SJCRH30 (cell line): ENCODE results near the gene ARRDC2. TPM values are rescaled to one million over a fixed set of nuclear protein-coding genes. Genes with fewer than 3 reads are reported as not detected.
A peak's percentile ranks its signal among the peaks of the same experiment; 100 is the strongest.

ENCODE experiments used
- DNase-seq, 2 experiments: peaks; one replicate each; pipeline ENCODE4 v3.0.0-alpha.2; 2015 to 2020
- H3K27ac ChIP-seq: fragments of 250-450 bp; sonication (Bioruptor Pico); 2 replicates; pipeline ENCODE4 v1.5.1; 2020; ENCODE audit warnings: mild to moderate bottlenecking, moderate library complexity
- H3K27me3 ChIP-seq: fragments of 250-450 bp; sonication (Bioruptor Pico); 2 replicates; pipeline ENCODE4 v1.5.1; 2020; ENCODE audit warnings: mild to moderate bottlenecking, moderate library complexity
- H3K36me3 ChIP-seq: fragments of 250-450 bp; sonication (Bioruptor Pico); 2 replicates; pipeline ENCODE4 v1.5.1; 2020; ENCODE audit warnings: mild to moderate bottlenecking, moderate library complexity
- H3K4me1 ChIP-seq: fragments of 250-450 bp; sonication (Bioruptor Pico); 2 replicates; pipeline ENCODE4 v1.5.1; 2020; ENCODE audit warnings: mild to moderate bottlenecking, moderate library complexity
- H3K4me3 ChIP-seq: fragments of 250-450 bp; sonication (Bioruptor Pico); 2 replicates; pipeline ENCODE4 v1.5.1; 2020; ENCODE audit warnings: mild to moderate bottlenecking, moderate library complexity
- H3K9me3 ChIP-seq: fragments of 250-450 bp; sonication (Bioruptor Pico); replicated peaks from 2 replicates; pipeline ENCODE4 v1.5.1; 2020; ENCODE audit warnings: mild to moderate bottlenecking, moderate library complexity
- total RNA-seq: library from RNA; depleted of rRNA; stranded (reverse); fragments of >200 nt; shearing (Covaris generic); gene quantifications from 2 replicates; pipeline ENCODE4 v1.2.3, GENCODE V29; 2014; rRNA removed

Gene ARRDC2
- total RNA-seq, 1 experiment from 2014 or later = 1.9 TPM

DNA sequence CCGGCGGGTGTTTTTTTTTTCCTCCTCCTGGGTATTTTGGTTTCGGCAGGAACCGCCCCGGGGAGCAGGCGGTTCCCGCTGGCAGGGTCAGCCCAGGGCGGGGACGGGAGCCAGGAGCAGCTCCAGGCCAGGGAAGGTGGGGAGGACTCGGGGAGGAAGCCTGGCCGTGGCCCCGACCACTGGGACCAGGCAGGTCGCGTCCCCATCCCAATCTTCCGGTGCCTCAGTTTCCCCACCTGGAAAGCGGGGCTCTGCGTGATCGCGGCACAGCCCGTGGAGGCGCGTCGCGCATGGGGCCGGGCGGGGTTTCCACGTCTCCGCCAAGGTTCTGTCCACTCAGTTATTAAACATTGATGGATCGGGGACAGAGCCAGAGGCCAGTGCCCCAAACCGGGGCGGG, 43.9 kb downstream of the ARRDC2 start:
- DNase-seq = no peak
- no peaks in the 10 kb centered on the region for H3K36me3 ChIP-seq

DNA sequence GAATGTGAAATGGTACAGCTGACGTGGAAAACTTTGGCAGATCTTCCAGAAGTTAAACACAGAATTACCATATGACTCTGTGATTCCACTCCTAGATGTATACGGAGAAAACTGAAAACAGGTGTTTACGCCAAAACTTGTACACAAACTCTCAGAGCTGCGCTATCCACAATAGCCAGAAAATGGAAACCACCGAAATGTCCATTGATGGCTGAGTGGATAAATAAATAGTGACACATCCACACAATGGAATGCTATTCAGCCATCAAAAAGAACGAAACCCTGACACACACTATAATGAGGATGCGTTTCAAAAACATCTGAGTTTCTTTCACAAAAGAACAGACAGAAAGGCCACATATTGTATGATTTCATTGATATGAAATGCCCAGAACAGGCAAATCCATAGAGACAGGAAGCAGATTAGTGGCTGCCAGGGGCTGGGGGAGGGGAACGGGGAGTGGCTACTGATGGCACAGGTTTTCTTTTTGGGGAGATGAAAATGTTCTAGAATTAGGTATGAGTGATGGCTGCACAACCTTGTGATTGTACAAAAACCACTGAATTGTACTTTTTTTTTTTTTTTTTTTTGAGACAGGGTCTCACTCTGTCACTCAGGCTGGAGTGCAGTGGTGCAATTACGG, 45.7 kb downstream of the ARRDC2 start:
- no peak for DNase-seq
- no peaks in the 10 kb centered on the region for H3K36me3 ChIP-seq
- no peaks in the 10 kb centered on the region for H3K9me3 ChIP-seq
- peaks cover 2% of the 10 kb centered on the region; the same call in 1 of the 2 replicates for H3K4me1 ChIP-seq
- H3K27me3 ChIP-seq = peaks cover 7% of the 10 kb centered on the region; the same call in 1 of the 2 replicates
- no peak overlapping the region for H3K4me3 ChIP-seq
- no peak overlapping the region for H3K27ac ChIP-seq

More for the DNA sequence above, 43.9 kb downstream of the ARRDC2 start:
- Histone ChIP-seq H3K4me3 (no peak overlapping the region), H3K9me3 (no peaks in the 10 kb centered on the region), H3K27me3 (peaks cover 7% of the 10 kb centered on the region; the same call in 1 of the 2 replicates), H3K4me1 (no peaks in the 10 kb centered on the region), H3K27ac (no peak overlapping the region)

GRCh38 chr19:18055967-18056366, 48.0 kb downstream of the ARRDC2 start:
- peaks cover 4% of the 10 kb centered on the region; the same call in 1 of the 2 replicates for H3K27me3 ChIP-seq
- no peak overlapping the region for H3K27ac ChIP-seq
- no peaks in the 10 kb centered on the region for H3K9me3 ChIP-seq
- peaks cover 3% of the 10 kb centered on the region; the same call in 1 of the 2 replicates for H3K4me1 ChIP-seq
- DNase-seq = no peak
- H3K36me3 ChIP-seq = no peaks in the 10 kb centered on the region
- H3K4me3 ChIP-seq = no peak overlapping the region

DNA sequence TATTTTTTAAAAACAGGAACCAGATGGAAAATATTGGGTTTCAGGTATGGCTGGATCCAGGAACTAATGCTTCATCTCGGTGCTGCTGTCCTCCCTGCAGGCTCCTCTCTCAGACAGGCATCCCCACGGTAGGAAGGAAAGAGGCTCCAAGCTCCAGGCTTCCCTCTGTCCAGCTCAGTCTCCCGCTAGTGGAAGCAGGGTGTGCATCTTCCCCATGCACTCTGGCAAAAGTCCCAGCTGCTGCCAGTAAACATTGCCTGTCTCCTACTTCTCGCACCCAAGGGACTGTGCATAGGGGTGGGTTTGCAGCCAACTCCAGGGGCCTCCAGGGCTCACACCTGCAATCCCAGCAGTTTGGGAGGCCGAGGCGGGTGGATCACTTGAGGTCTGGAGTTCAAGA, 49.6 kb downstream of the ARRDC2 start:
- H3K27ac ChIP-seq = no peak overlapping the region
- H3K4me3 ChIP-seq = no peak overlapping the region
- peak in 1 of 2 experiments; percentile 37 for DNase-seq
- no peaks in the 10 kb centered on the region for H3K36me3 ChIP-seq
- no peaks in the 10 kb centered on the region for H3K9me3 ChIP-seq
- H3K4me1 ChIP-seq = peaks cover 3% of the 10 kb centered on the region; the same call in 1 of the 2 replicates
- peaks cover 4% of the 10 kb centered on the region; the same call in 1 of the 2 replicates for H3K27me3 ChIP-seq

DNA sequence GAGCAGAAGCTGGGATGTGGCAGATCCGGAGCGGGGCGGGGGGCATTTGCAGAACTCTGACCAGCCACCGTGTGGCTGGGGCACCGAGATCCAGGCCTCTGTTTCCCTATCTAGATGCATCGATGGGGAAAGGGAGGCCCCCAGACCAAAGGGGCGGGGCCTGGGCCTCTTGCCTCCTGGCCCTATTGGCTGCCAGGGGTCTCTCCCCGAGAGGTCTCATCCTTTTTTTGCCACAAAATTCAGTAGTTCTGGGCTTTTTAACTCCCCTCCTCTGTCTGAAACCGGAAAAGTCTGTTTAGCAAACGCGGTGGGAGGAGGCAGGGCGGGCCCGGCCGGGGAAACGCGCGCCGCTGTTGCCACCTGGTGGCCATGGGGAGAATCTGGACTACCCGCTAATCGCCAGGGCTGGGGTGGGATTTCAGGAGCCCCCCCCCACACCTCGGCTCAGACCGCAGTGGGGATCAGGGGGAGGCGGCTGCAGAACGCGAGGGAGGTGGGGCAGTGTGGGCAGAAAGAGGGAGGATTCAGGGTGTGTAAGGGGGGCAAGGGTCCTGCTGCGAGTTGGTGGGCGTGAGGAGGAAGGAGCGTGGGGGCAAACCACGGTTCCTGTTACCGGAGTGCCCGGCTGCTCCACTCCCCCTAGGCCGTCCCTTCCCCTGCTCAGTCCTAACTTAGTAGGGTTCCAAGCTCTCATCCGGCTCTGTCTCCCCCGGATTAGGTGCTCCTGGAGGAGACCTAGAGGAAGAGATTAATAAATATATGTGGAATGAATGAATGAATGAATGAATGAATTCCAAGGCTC, 50.4 kb downstream of the ARRDC2 start:
- Histone ChIP-seq H3K36me3 (no peaks in the 10 kb centered on the region), H3K4me3 (peak overlapping the region; percentile 11; the same call in 1 of the 2 replicates), H3K27me3 (peaks cover 4% of the 10 kb centered on the region; the same call in 1 of the 2 replicates), H3K9me3 (no peaks in the 10 kb centered on the region), H3K27ac (no peak overlapping the region), H3K4me1 (peaks cover 3% of the 10 kb centered on the region; the same call in 1 of the 2 replicates)
- DNase-seq = peak; percentile 69 to 88

- Histone ChIP-seq H3K4me1 (peaks cover 3% of the 10 kb centered on the region; the same call in 1 of the 2 replicates), H3K9me3 (no peaks in the 10 kb centered on the region), H3K27ac (no peak overlapping the region), H3K36me3 (no peaks in the 10 kb centered on the region), H3K27me3 (peaks cover 4% of the 10 kb centered on the region; the same call in 1 of the 2 replicates), H3K4me3 (no peak overlapping the region)
- DNase-seq = no peak
Observed at GRCh38 chr19:18059297-18059696, 51.3 kb downstream of the ARRDC2 start.

- Histone ChIP-seq H3K4me3 (no peak overlapping the region), H3K36me3 (no peaks in the 10 kb centered on the region), H3K27me3 (peaks cover 4% of the 10 kb centered on the region; the same call in 1 of the 2 replicates), H3K4me1 (peaks cover 3% of the 10 kb centered on the region; the same call in 1 of the 2 replicates), H3K9me3 (no peaks in the 10 kb centered on the region), H3K27ac (no peak overlapping the region)
- no peak for DNase-seq
Observed at GRCh38 chr19:18059902-18060301, 51.9 kb downstream of the ARRDC2 start.

- H3K36me3 ChIP-seq = no peaks in the 10 kb centered on the region
- H3K4me1 ChIP-seq = peaks cover 3% of the 10 kb centered on the region; the same call in 1 of the 2 replicates
- DNase-seq = no peak
- H3K27me3 ChIP-seq = 0 out of 2 replicates have a peak, but pooled peaks cover 4% of the 10 kb centered on the region
- H3K4me3 ChIP-seq = no peak overlapping the region
- H3K9me3 ChIP-seq = no peaks in the 10 kb centered on the region
- no peak overlapping the region for H3K27ac ChIP-seq
Observed at GRCh38 chr19:18060472-18060871, 52.5 kb downstream of the ARRDC2 start.

GRCh38 chr19:18062028-18062427, 54.1 kb downstream of the ARRDC2 start:
- Histone ChIP-seq H3K27ac (no peak overlapping the region), H3K36me3 (no peaks in the 10 kb centered on the region), H3K4me1 (peaks cover 3% of the 10 kb centered on the region; the same call in 1 of the 2 replicates), H3K9me3 (no peaks in the 10 kb centered on the region), H3K27me3 (0 out of 2 replicates have a peak, but pooled peaks cover 4% of the 10 kb centered on the region), H3K4me3 (no peak overlapping the region)
- no peak for DNase-seq

- no peak for DNase-seq
Observed at GRCh38 chr19:18063463-18063862, 55.5 kb downstream of the ARRDC2 start.

More at GRCh38 chr19:18063463-18063862, 55.5 kb downstream of the ARRDC2 start:
- no peaks in the 10 kb centered on the region for H3K36me3 ChIP-seq
- H3K27ac ChIP-seq = no peak overlapping the region
- peaks cover 3% of the 10 kb centered on the region; the same call in 1 of the 2 replicates for H3K4me1 ChIP-seq
- H3K4me3 ChIP-seq = no peak overlapping the region
- 0 out of 2 replicates have a peak, but pooled peaks cover 4% of the 10 kb centered on the region for H3K27me3 ChIP-seq
- no peaks in the 10 kb centered on the region for H3K9me3 ChIP-seq

Other genes starting within 250 kb of the ARRDC2 start
- gene B3GNT3, start 213.0 kb upstream of the ARRDC2 start, total RNA-seq = not detected in 2 replicates
- gene INSL3, start 186.7 kb upstream of the ARRDC2 start, total RNA-seq = not detected in 2 replicates
- 0.03 and 0.04 TPM in 2 replicates for gene JAK3, start 160.2 kb upstream of the ARRDC2 start, total RNA-seq
- 2,642 and 3,011 TPM in 2 replicates for gene RPL18A, start 148.3 kb upstream of the ARRDC2 start, total RNA-seq
- gene SLC5A5, start 136.2 kb upstream of the ARRDC2 start, total RNA-seq = not detected in 2 replicates
- 106 and 111 TPM in 2 replicates for gene CCDC124, start 75.2 kb upstream of the ARRDC2 start, total RNA-seq
- not detected in 2 replicates for gene KCNN1, start 41.1 kb upstream of the ARRDC2 start, total RNA-seq
- gene IL12RB1, start 78.8 kb downstream of the ARRDC2 start, total RNA-seq = not detected in 2 replicates
- gene MAST3, start 89.6 kb downstream of the ARRDC2 start, total RNA-seq = 4.3 and 4.5 TPM in 2 replicates
- 35.0 and 39.0 TPM in 2 replicates for gene PIK3R2, start 145.0 kb downstream of the ARRDC2 start, total RNA-seq
- 0.67 and 1.2 TPM in 2 replicates for gene IFI30, start 165.6 kb downstream of the ARRDC2 start, total RNA-seq
- gene MPV17L2, start 185.0 kb downstream of the ARRDC2 start, total RNA-seq = 31.3 and 31.7 TPM in 2 replicates
- 2.3 and 2.7 TPM in 2 replicates for gene RAB3A, start 195.9 kb downstream of the ARRDC2 start, total RNA-seq
- 0.81 and 1.3 TPM in 2 replicates for gene PDE4C, start 218.3 kb downstream of the ARRDC2 start, total RNA-seq